Activated B cell treated with CpG ODN at 0.5 μM for 24 hours (primary cell): ENCODE data around the gene NCS1. TPM values are rescaled to one million over a fixed set of nuclear protein-coding genes. Genes with fewer than 3 reads are reported as not detected.
A peak's percentile ranks its signal among the peaks of the same experiment; 100 is the strongest.

ENCODE experiments used
- ATAC-seq: fragments of 200-7000 bp; cut with Tn5 transposase; one replicate; pipeline ENCODE4 v1.10.0; 2021; ENCODE audit warnings: low read depth, mild to moderate bottlenecking, moderate library complexity
- CTCF ChIA-PET: fragments of 350-600 bp; sonication (Branson Sonifier 250); formaldehyde crosslinking; loops from one replicate; lab custom pipeline; 2021; ENCODE audit warnings: antibody characterized with exemption; lab: Charles Lee
- POLR2A ChIA-PET: fragments of 350-600 bp; sonication (Branson Sonifier 250); formaldehyde crosslinking; loops from one replicate; lab custom pipeline; 2021; ENCODE audit warnings: antibody characterized with exemption; lab: Charles Lee
- DNase-seq: peaks from one replicate; pipeline ENCODE4 v3.0.0; 2022
- H3K27ac Mint-ChIP-seq: one replicate; pipeline ENCODE4 v1.8.0; 2020; ENCODE audit warnings: mixed read lengths
- H3K27me3 Mint-ChIP-seq: one replicate; pipeline ENCODE4 v1.8.0; 2021; ENCODE audit warnings: mixed read lengths
- H3K36me3 Mint-ChIP-seq: one replicate; pipeline ENCODE4 v1.8.0; 2021; ENCODE audit warnings: low read depth, mixed read lengths
- H3K4me1 Mint-ChIP-seq: one replicate; pipeline ENCODE4 v1.8.0; 2021; ENCODE audit warnings: mixed read lengths
- H3K4me3 Mint-ChIP-seq: one replicate; pipeline ENCODE4 v1.8.0; 2020; ENCODE audit warnings: mild to moderate bottlenecking, mixed read lengths
- H3K9me3 Mint-ChIP-seq: one replicate; pipeline ENCODE4 v1.8.0; 2020; ENCODE audit warnings: mixed read lengths
- intact Hi-C: fragments of 100-400 bp; cut with micrococcal nuclease; formaldehyde crosslinking; loops from one replicate; pipeline ENCODE4 v1.15.1; 2024
- total RNA-seq: library from RNA; stranded (reverse); gene quantifications from 2 replicates; pipeline ENCODE4 v1.2.3, GENCODE V29; 2022
- TF ChIP-seq, protein P1 (sequence below): fragments of 200-600 bp; IDR thresholded peaks from one replicate; pipeline ENCODE4 v1.8.0; 2022; ENCODE audit warnings: antibody characterized with exemption, mild to moderate bottlenecking

The NCS1 gene
- total RNA-seq, 1 donor from 2014 or later = 0.24 TPM

GRCh38 chr9:130128251-130128650 lies 44.0 kb upstream of the NCS1 start:
- Mint-ChIP-seq H3K9me3 (no peaks in the 10 kb centered on the region), H3K27ac (peak overlapping the region; percentile 99), H3K4me3 (peak overlapping the region; percentile 83), H3K36me3 (peaks cover 43% of the 10 kb centered on the region), H3K27me3 (no peaks in the 10 kb centered on the region), H3K4me1 (peaks cover 39% of the 10 kb centered on the region)
- ChIA-PET CTCF (interaction anchor here (1.2 to 1.7 kb wide), 2 partner anchors 21 to 108 kb away, joined by 3 to 16 read pairs; no protein-coding TSS in a partner anchor), POLR2A (interaction anchor here (0.6 to 2.5 kb wide), 20 partner anchors 11 to 390 kb away, joined by 3 to 23 read pairs (median 6); partner anchors contain the start of genes C9orf78, FNBP1, TOR1A and USP20)
- peak; percentile 41 for DNase-seq
- intact Hi-C loops = loop anchor here (1.0 kb wide), 3 partner anchors 21 to 240 kb away; no protein-coding TSS in a partner anchor
- peak; percentile 66 for ATAC-seq
- TF ChIP-seq, protein P1, sequence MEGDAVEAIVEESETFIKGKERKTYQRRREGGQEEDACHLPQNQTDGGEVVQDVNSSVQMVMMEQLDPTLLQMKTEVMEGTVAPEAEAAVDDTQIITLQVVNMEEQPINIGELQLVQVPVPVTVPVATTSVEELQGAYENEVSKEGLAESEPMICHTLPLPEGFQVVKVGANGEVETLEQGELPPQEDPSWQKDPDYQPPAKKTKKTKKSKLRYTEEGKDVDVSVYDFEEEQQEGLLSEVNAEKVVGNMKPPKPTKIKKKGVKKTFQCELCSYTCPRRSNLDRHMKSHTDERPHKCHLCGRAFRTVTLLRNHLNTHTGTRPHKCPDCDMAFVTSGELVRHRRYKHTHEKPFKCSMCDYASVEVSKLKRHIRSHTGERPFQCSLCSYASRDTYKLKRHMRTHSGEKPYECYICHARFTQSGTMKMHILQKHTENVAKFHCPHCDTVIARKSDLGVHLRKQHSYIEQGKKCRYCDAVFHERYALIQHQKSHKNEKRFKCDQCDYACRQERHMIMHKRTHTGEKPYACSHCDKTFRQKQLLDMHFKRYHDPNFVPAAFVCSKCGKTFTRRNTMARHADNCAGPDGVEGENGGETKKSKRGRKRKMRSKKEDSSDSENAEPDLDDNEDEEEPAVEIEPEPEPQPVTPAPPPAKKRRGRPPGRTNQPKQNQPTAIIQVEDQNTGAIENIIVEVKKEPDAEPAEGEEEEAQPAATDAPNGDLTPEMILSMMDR = no peak

DNA sequence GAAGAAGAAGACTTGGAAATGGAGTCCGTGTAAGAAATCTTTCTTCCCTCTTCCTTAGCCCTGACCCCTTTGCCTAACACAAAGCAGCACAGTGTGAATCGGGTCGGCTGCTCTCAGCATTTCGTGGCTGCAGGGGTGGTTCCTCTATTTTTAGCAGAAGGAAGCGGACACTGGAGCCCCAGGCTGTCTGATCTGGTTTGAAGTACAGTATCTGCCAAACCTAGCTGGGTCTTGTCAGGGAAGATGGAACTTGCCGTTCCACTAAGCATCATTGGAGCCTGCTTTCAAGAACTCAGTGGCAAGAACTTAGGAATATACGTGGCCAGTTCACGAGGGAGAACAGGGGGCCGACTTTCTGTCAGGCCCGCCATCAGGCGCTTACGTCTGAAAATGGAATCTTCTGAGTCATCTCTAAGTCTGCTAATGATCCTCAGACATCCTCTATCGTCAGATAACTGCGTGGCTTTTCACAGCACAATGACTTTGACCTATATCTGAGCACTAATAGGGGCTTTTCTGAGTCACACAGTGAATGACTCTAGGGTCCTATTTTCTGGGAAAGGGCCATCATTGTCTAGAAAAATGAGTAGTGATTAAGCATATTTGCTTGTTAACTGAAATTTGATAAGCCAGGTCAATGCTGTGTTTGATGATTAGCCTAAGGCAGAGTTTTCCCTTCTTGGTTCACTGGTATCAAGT lies 43.3 kb upstream of the NCS1 start:
- POLR2A ChIA-PET = interaction anchor here (0.5 to 2.5 kb wide), 20 partner anchors 11 to 458 kb away, joined by 3 to 23 read pairs (median 6); partner anchors contain the start of genes C9orf78, FNBP1, TOR1A and USP20
- peaks cover 39% of the 10 kb centered on the region for H3K4me1 Mint-ChIP-seq
- peak overlapping the region; percentile 99 for H3K27ac Mint-ChIP-seq
- intact Hi-C loops = loop anchor here (1.0 kb wide), 5 partner anchors 22 to 241 kb away; partner anchors contain the start of gene FNBP1
- H3K27me3 Mint-ChIP-seq = no peaks in the 10 kb centered on the region
- CTCF ChIA-PET = interaction anchor here (1.0 to 1.7 kb wide), 3 partner anchors 22 to 111 kb away, joined by 3 to 16 read pairs (median 3); no protein-coding TSS in a partner anchor
- H3K36me3 Mint-ChIP-seq = peaks cover 44% of the 10 kb centered on the region
- H3K4me3 Mint-ChIP-seq = peak overlapping the region; percentile 83
- DNase-seq (peak; percentile 50), ATAC-seq (peak; percentile 79)
- no peaks in the 10 kb centered on the region for H3K9me3 Mint-ChIP-seq
- TF ChIP-seq, protein P1 = no peak

DNA sequence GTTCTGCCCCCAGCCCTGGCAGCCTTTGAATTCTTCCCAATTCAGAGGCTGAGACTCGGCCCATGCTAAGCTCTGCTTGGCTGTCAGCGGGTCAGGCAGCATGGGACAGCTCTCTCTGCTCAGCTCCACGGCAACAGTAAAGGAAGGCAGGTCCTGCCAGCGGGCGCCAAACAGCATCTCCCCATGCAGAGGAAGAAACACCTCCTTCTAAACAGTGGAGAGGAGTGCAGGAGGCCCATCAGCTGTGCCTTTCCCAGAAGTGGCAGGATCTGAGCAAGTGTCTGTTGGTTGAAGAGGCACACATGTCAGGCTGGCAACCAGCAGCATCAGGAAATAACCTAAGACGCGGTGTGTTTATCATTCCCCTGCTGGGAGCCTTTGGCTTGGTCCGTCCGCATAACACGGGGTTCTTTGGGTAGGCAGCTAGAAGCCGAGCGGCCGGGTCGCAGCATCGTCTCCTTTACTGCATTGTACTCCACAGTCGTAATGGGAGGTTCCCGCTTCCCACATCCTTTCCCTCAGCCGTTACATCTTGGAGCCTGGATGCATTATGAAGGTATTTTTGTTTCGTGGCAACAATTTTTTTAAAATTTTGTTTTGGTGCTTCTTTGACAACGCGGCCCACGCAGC lies 42.7 kb upstream of the NCS1 start:
- H3K4me1 Mint-ChIP-seq = peaks cover 39% of the 10 kb centered on the region
- peak overlapping the region; percentile 99 for H3K27ac Mint-ChIP-seq
- peaks cover 39% of the 10 kb centered on the region for H3K36me3 Mint-ChIP-seq
- CTCF ChIA-PET = interaction anchor here (1.0 kb wide), 1 partner anchor 111 kb away, joined by 3 read pairs; no protein-coding TSS in a partner anchor
- H3K9me3 Mint-ChIP-seq = no peaks in the 10 kb centered on the region
- intact Hi-C loops = loop anchor here (1.0 kb wide), 2 partner anchors 86 to 111 kb away; partner anchors contain the start of gene FNBP1
- ATAC-seq (no peak), DNase-seq (no peak)
- no peaks in the 10 kb centered on the region for H3K27me3 Mint-ChIP-seq
- TF ChIP-seq, protein P1 = no peak
- H3K4me3 Mint-ChIP-seq = peak overlapping the region; percentile 83
- POLR2A ChIA-PET = interaction anchor here (0.5 to 2.5 kb wide), 11 partner anchors 12 to 457 kb away, joined by 3 to 23 read pairs (median 6); partner anchors contain the start of genes C9orf78 and USP20

DNA sequence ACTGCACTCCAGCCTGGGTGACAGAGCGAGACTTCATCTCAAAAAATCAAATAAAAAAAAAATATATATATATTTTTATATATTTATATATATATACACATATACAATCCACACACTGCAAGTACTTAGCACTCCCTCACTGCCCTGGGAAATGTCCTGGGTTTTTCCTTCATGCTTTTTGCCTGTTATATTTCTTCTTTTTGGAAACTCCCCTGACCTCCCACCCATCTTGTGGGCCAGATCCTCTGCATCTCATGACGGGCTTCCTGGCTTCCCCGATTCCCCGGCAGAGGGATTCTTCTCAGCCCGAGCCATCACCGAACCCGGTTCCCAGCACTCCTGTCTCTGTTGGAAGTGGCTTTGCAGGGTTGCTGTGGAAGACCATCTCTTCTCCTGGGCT lies 39.5 kb upstream of the NCS1 start:
- Mint-ChIP-seq H3K27ac (no peak overlapping the region), H3K36me3 (peaks cover 55% of the 10 kb centered on the region), H3K4me1 (peaks cover 28% of the 10 kb centered on the region), H3K4me3 (no peak overlapping the region), H3K9me3 (no peaks in the 10 kb centered on the region), H3K27me3 (no peaks in the 10 kb centered on the region)
- DNase-seq = no peak
- ATAC-seq = no peak
- POLR2A ChIA-PET = no interaction called here
- intact Hi-C loops = no loop called here
- TF ChIP-seq, protein P1 = no peak
- CTCF ChIA-PET = no interaction called here
